PC-3 (cell line): Measurements from ENCODE around the gene MARCHF9. TPM values are rescaled to one million over a fixed set of nuclear protein-coding genes. Genes with fewer than 3 reads are reported as not detected.
A peak's percentile ranks its signal among the peaks of the same experiment; 100 is the strongest.

Experiments
- ATAC-seq: fragments of 200-7000 bp; cut with Tn5 transposase; 2 replicates; pipeline ENCODE4 v1.9.1; 2020; ENCODE audit warnings: mild to moderate bottlenecking, moderate library complexity
- Bru-seq: library from RNA; stranded (reverse); fragments of 400-500 nt; gene quantifications from one replicate; lab custom pipeline; 2021; lab: Mats Ljungman, UMichigan
- BruChase-seq, 2 experiments: library from RNA; stranded (reverse); fragments of 400-500 nt; gene quantifications; one replicate each; lab custom pipeline; 2021; lab: Mats Ljungman, UMichigan
- BruUV-seq: library from RNA; stranded (reverse); fragments of 400-500 nt; replicated peaks from 2 replicates; lab custom pipeline; 2021; lab: Mats Ljungman, UMichigan
- CTCF ChIA-PET: fragments of 300-600 bp; sonication (Branson Sonifier 250); formaldehyde crosslinking; loops from one replicate; lab custom pipeline; 2022; ENCODE audit warnings: antibody characterized with exemption; lab: Charles Lee
- POLR2A ChIA-PET: fragments of 300-600 bp; sonication (Branson Sonifier 250); formaldehyde crosslinking; loops from one replicate; lab custom pipeline; 2022; ENCODE audit warnings: antibody characterized with exemption; ENCODE audit not compliant: unreplicated experiment; lab: Charles Lee
- DNase-seq: peaks from one replicate; pipeline ENCODE4 v3.0.0-alpha.2; 2015
- H2AFZ ChIP-seq: fragments of 300-600 bp; sonication (generic); 2 replicates; pipeline ENCODE4 v1.6.0; 2016; ENCODE audit warnings: antibody characterized with exemption, low read length
- H3F3A ChIP-seq: fragments of 300-600 bp; sonication (generic); one replicate; pipeline ENCODE4 v1.6.0; 2017; ENCODE audit warnings: antibody characterized with exemption, low read length, control low read depth, mild to moderate bottlenecking; ENCODE audit not compliant: unreplicated experiment
- H3K27ac ChIP-seq: fragments of 300-600 bp; sonication (generic); 2 replicates; pipeline ENCODE4 v1.5.1; 2016; ENCODE audit warnings: mild to moderate bottlenecking, low read length
- H3K27me3 ChIP-seq: fragments of 300-600 bp; sonication (generic); 2 replicates; pipeline ENCODE4 v1.6.1; 2016; ENCODE audit warnings: low read length, mixed read lengths
- H3K36me3 ChIP-seq: fragments of 300-600 bp; sonication (generic); 2 replicates; pipeline ENCODE4 v1.6.1; 2016; ENCODE audit warnings: low read depth, mixed run types, low read length, mixed read lengths
- H3K4me1 ChIP-seq: fragments of 300-600 bp; sonication (generic); 2 replicates; pipeline ENCODE4 v1.5.1; 2016; ENCODE audit warnings: low read length; ENCODE audit not compliant: insufficient read depth
- H3K4me2 ChIP-seq: fragments of 300-600 bp; sonication (generic); 2 replicates; pipeline ENCODE4 v1.6.0; 2016; ENCODE audit warnings: low read length
- H3K4me3 ChIP-seq: fragments of 300-600 bp; sonication (generic); 2 replicates; pipeline ENCODE4 v1.5.1; 2016; ENCODE audit warnings: mild to moderate bottlenecking, low read length, mixed read lengths
- H3K79me2 ChIP-seq: fragments of 300-600 bp; sonication (generic); 2 replicates; pipeline ENCODE4 v1.6.1; 2017; ENCODE audit warnings: low read length, mixed read lengths
- H3K9ac ChIP-seq: fragments of 300-600 bp; sonication (generic); 2 replicates; pipeline ENCODE4 v1.6.0; 2016; ENCODE audit warnings: mild to moderate bottlenecking, low read length
- H3K9me2 ChIP-seq: fragments of 300-600 bp; sonication (generic); replicated peaks from 2 replicates; pipeline ENCODE4 v1.6.1; 2016; ENCODE audit warnings: mixed run types, low read length, mixed read lengths
- H3K9me3 ChIP-seq: fragments of 300-600 bp; sonication (generic); 2 replicates; pipeline ENCODE4 v1.6.1; 2016; ENCODE audit warnings: low read length, mixed read lengths
- H4K20me1 ChIP-seq: fragments of 300-600 bp; sonication (generic); 2 replicates; pipeline ENCODE4 v1.6.1; 2016; ENCODE audit warnings: low read length, mixed read lengths
- CTCF ChIP-seq: fragments of 300-600 bp; sonication (generic); conservative IDR thresholded peaks from 2 replicates; pipeline ENCODE4 v1.5.1; 2017; ENCODE audit warnings: antibody characterized with exemption, low read depth, mild to moderate bottlenecking, low read length
- EZH2 ChIP-seq: fragments of 300-600 bp; sonication (generic); IDR thresholded peaks from one replicate; pipeline ENCODE4 v1.6.1; 2017; ENCODE audit warnings: antibody characterized with exemption, mild to moderate bottlenecking, low read length; ENCODE audit not compliant: unreplicated experiment
- EZH2phosphoT487 ChIP-seq: fragments of 300-600 bp; sonication (generic); IDR thresholded peaks from 2 replicates; pipeline ENCODE4 v1.6.1; 2018; ENCODE audit warnings: mild to moderate bottlenecking, antibody characterized with exemption, low read length, borderline replicate concordance
- intact Hi-C: fragments of 100-400 bp; cut with micrococcal nuclease; formaldehyde crosslinking; loops from 2 replicates; pipeline ENCODE4 v1.9.0; 2023
- long read RNA-seq: library from polyadenylated mRNA; unstranded; transcript quantifications from one replicate; pipeline ENCODE4 v2.0.0, GENCODE V29; 2021; ENCODE audit not compliant: unreplicated experiment
- total RNA-seq: library from RNA; depleted of rRNA; stranded (reverse); fragments of >200 nt; gene quantifications from 2 replicates; pipeline ENCODE4 v1.2.3, GENCODE V29; 2014; rRNA removed

The MARCHF9 gene, protein sequence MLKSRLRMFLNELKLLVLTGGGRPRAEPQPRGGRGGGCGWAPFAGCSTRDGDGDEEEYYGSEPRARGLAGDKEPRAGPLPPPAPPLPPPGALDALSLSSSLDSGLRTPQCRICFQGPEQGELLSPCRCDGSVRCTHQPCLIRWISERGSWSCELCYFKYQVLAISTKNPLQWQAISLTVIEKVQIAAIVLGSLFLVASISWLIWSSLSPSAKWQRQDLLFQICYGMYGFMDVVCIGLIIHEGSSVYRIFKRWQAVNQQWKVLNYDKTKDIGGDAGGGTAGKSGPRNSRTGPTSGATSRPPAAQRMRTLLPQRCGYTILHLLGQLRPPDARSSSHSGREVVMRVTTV
- 9.3 and 13.4 TPM in 2 replicates for total RNA-seq
- percentile 67 among the genes with signal in this experiment for Bru-seq, nascent RNA
- BruChase-seq, experiment 1, labeled RNA remaining after a 6-hour chase: percentile 88 among the genes with signal in this experiment
- BruChase-seq, experiment 2, labeled RNA remaining after a 2-hour chase: percentile 77 among the genes with signal in this experiment
- long read RNA-seq, transcript MARCH9-201 (4 exons, 2,982 nt): major isoform, 9 of 28 reads
- long read RNA-seq, partial matches to known transcripts: 4 of 28 reads
- long read RNA-seq, other reads (novel, unspliced or antisense): 8 of 28 reads

GRCh38 chr12:57754411-57755193 lies at the start of gene MARCHF9:
TSS of gene MARCHF9 (plus strand) at chr12:57755103. CDS start at chr12:57755529, 426 bp downstream.
- intact Hi-C loops: no loop called here
- CTCF ChIA-PET: no interaction called here
- H3K9ac ChIP-seq: peak within 1 kb of the TSS; percentile 42

GRCh38 chr12:57707250-57707649 lies 47.7 kb upstream of the MARCHF9 start:
- CTCF ChIA-PET: no interaction called here
- Histone ChIP-seq H4K20me1 (no peaks in the 10 kb centered on the region), H3K79me2 (no peaks in the 10 kb centered on the region), H3K9me2 (no peaks in the 10 kb centered on the region), H3F3A (no peaks in the 10 kb centered on the region), H3K36me3 (peaks cover 21% of the 10 kb centered on the region), H3K27ac (no peak overlapping the region), H3K4me3 (no peak overlapping the region), H2AFZ (no peak overlapping the region), H3K9me3 (no peaks in the 10 kb centered on the region), H3K4me2 (no peak overlapping the region), H3K27me3 (no peaks in the 10 kb centered on the region), H3K4me1 (no peaks in the 10 kb centered on the region), H3K9ac (no peak overlapping the region)
- intact Hi-C loops: no loop called here
- DNase-seq (no peak), ATAC-seq (no peak)
- TF ChIP-seq EZH2phosphoT487: no peak
- TF ChIP-seq CTCF: no peak
- TF ChIP-seq EZH2: no peak
- POLR2A ChIA-PET: no interaction called here
- no TSS peak for BruUV-seq

More at GRCh38 chr12:57754411-57755193, at the start of gene MARCHF9:
- BruUV-seq: no TSS peak
- POLR2A ChIA-PET: interaction anchor here (0.5 to 0.6 kb wide), 2 partner anchors 31 to 49 kb away, joined by 3 read pairs; no protein-coding TSS in a partner anchor
- Histone ChIP-seq H3K9me2 (no peaks in the 10 kb centered on the region), H2AFZ (peak within 1 kb of the TSS; percentile 90), H3K9me3 (no peaks in the 10 kb centered on the region), H3K4me3 (peak within 1 kb of the TSS; percentile 75), H3F3A (no peaks in the 10 kb centered on the region), H3K4me2 (peak within 1 kb of the TSS; percentile 92), H3K4me1 (peaks cover 31% of the 10 kb centered on the region), H4K20me1 (no peaks in the 10 kb centered on the region), H3K27me3 (no peaks in the 10 kb centered on the region), H3K79me2 (peaks cover 29% of the 10 kb centered on the region), H3K27ac (no peak within 1 kb of the TSS), H3K36me3 (peaks cover 11% of the 10 kb centered on the region; the same call in 1 of the 2 replicates)
- TF ChIP-seq EZH2: no peak
- no peak for TF ChIP-seq EZH2phosphoT487
- ATAC-seq: peak; percentile 54
- peak; percentile 86 for DNase-seq

DNA sequence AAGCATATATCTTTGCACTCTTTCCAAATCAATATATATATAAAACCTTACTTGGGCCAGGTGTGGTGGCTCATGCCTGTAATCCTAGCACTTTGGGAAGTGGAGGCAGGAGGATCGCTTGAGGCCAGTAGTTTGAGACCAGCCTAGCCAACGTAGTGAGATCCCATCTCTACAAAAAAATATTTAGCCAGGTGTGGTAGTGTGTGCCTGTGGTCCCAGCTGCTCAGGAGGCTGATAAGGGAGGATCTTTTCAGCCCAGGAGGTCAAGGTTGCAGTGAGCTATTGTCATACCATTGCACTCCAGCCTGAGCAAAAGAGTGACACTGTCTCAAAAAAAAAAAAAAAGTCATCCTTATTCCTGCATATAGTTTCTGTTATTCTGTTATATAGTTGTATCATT lies 46.6 kb upstream of the MARCHF9 start:
- Histone ChIP-seq H3K36me3 (peaks cover 11% of the 10 kb centered on the region), H2AFZ (no peak overlapping the region), H4K20me1 (no peaks in the 10 kb centered on the region), H3K4me3 (no peak overlapping the region), H3K4me1 (no peaks in the 10 kb centered on the region), H3F3A (no peaks in the 10 kb centered on the region), H3K4me2 (no peak overlapping the region), H3K9me2 (no peaks in the 10 kb centered on the region), H3K27me3 (no peaks in the 10 kb centered on the region), H3K27ac (no peak overlapping the region), H3K9ac (no peak overlapping the region), H3K79me2 (no peaks in the 10 kb centered on the region), H3K9me3 (no peaks in the 10 kb centered on the region)
- no peak for ATAC-seq
- ChIA-PET CTCF (no interaction called here), POLR2A (interaction anchor here (0.6 kb wide), 1 partner anchor 36 kb away, joined by 4 read pairs; no protein-coding TSS in a partner anchor)
- intact Hi-C loops: no loop called here
- TF ChIP-seq CTCF (no peak), EZH2 (no peak), EZH2phosphoT487 (no peak)
- no peak for DNase-seq
- no TSS peak for BruUV-seq
